Endothelial cell of umbilical vein (primary cell): ENCODE results near the gene SFXN3. TPM values are rescaled to one million over a fixed set of nuclear protein-coding genes. Genes with fewer than 3 reads are reported as not detected.

Experiments used
- BruUV-seq: library from RNA; stranded (reverse); fragments of 400-500 nt; replicated peaks from 2 replicates; lab custom pipeline; 2021; lab: Mats Ljungman, UMichigan
- CTCF ChIA-PET: fragments of 300-600, 350-600 bp; sonication (Branson Sonifier 250); formaldehyde crosslinking; loops from one replicate; lab custom pipeline; 2021; ENCODE audit warnings: antibody characterized with exemption, inconsistent platforms; lab: Charles Lee
- POLR2A ChIA-PET: fragments of 300-600, 350-600 bp; sonication (Branson Sonifier 250); formaldehyde crosslinking; loops from one replicate; lab custom pipeline; 2021; ENCODE audit warnings: antibody characterized with exemption, inconsistent platforms; lab: Charles Lee
- DNase-seq: peaks from one replicate; pipeline ENCODE4 v3.0.0-alpha.2; 2011; ENCODE audit warnings: low read depth, low spot score
- FAIRE-seq: peaks from 2 replicates; lab custom pipeline; 2011; peaks lifted over from hg19 to GRCh38; lab: Jason Lieb, UNC
- H2AFZ ChIP-seq: 2 replicates; pipeline ENCODE4 v1.6.0; 2012; ENCODE audit warnings: low read depth, low read length, control low read depth, inconsistent platforms
- H3K27ac ChIP-seq: 2 replicates; pipeline ENCODE4 v1.5.1; 2011; ENCODE audit warnings: low read depth, mild to moderate bottlenecking, control low read depth, low read length, moderate library complexity; ENCODE audit not compliant: insufficient read depth
- H3K27me3 ChIP-seq, 2 experiments: 2 replicates each; pipeline versions ENCODE4 v1.6.0 to v1.6.1; 2011; ENCODE audit warnings: low read length in 2 of 2, mixed read lengths in 1 of 2; ENCODE audit not compliant: control insufficient read depth in 2 of 2, insufficient read depth in 2 of 2
- H3K36me3 ChIP-seq, 2 experiments: 2 replicates in 1 of 2; 3 replicates in 1 of 2; pipeline ENCODE4 v1.5.1; 2011; ENCODE audit warnings: low read length in 2 of 2, mild to moderate bottlenecking in 1 of 2, moderate library complexity in 1 of 2; ENCODE audit not compliant: control insufficient read depth in 2 of 2, insufficient read depth in 2 of 2; ENCODE audit errors: extremely low read depth in 1 of 2
- H3K4me1 ChIP-seq: 3 replicates; pipeline ENCODE4 v1.5.1; 2011; ENCODE audit warnings: mild to moderate bottlenecking, low read length; ENCODE audit not compliant: control insufficient read depth, insufficient read depth; ENCODE audit errors: extremely low read depth
- H3K4me2 ChIP-seq: 2 replicates; pipeline ENCODE4 v1.6.1; 2011; ENCODE audit warnings: low read length, control low read depth, mixed read lengths; ENCODE audit not compliant: insufficient read depth
- H3K4me3 ChIP-seq, 3 experiments: fragments of 200-600 bp in 1 of 3; sonication (generic), shearing (Covaris generic) in 1 of 3; replicated peaks in 1 of 3; 2 replicates each; pipeline ENCODE4 v1.5.1; 2011 to 2016; ENCODE audit warnings: control low read depth in 3 of 3, low read length in 3 of 3, mild to moderate bottlenecking in 2 of 3, inconsistent platforms in 1 of 3, low read depth in 1 of 3, moderate library complexity in 1 of 3; ENCODE audit not compliant: insufficient read depth in 1 of 3
- H3K79me2 ChIP-seq: 2 replicates; pipeline ENCODE4 v1.6.0; 2012; ENCODE audit warnings: low read length, inconsistent platforms; ENCODE audit not compliant: control insufficient read depth, insufficient read depth
- H3K9ac ChIP-seq: replicated peaks from 2 replicates; pipeline ENCODE3; 2011; ENCODE audit warnings: low read length, control low read depth; ENCODE audit not compliant: insufficient read depth; ENCODE audit errors: extremely low read depth
- H3K9me1 ChIP-seq: replicated peaks from 3 replicates; pipeline ENCODE4 v1.6.0; 2011; ENCODE audit warnings: mild to moderate bottlenecking, low read length; ENCODE audit not compliant: control insufficient read depth, insufficient read depth; ENCODE audit errors: extremely low read depth
- H3K9me3 ChIP-seq: replicated peaks from 2 replicates; pipeline ENCODE4 v1.5.1; 2012; ENCODE audit warnings: low read length, inconsistent platforms; ENCODE audit not compliant: control insufficient read depth, insufficient read depth
- H4K20me1 ChIP-seq: replicated peaks from 2 replicates; pipeline ENCODE3; 2011; ENCODE audit warnings: mild to moderate bottlenecking, low read length; ENCODE audit not compliant: control insufficient read depth, insufficient read depth; ENCODE audit errors: extremely low read depth
- EZH2 ChIP-seq: IDR thresholded peaks from 2 replicates; pipeline ENCODE4 v1.6.1; 2012; ENCODE audit warnings: borderline replicate concordance, low read depth, mild to moderate bottlenecking, moderate library complexity, low read length, inconsistent platforms; ENCODE audit not compliant: severe bottlenecking
- FOS ChIP-seq: IDR thresholded peaks from 2 replicates; pipeline ENCODE4 v1.6.1; 2011; ENCODE audit warnings: mild to moderate bottlenecking, low read length, moderate library complexity, borderline replicate concordance; ENCODE audit not compliant: insufficient read depth
- GATA2 ChIP-seq: IDR thresholded peaks from 2 replicates; pipeline ENCODE4 v1.7.0; 2011; ENCODE audit warnings: low read depth, mild to moderate bottlenecking, moderate library complexity, mixed read lengths, low read length; ENCODE audit not compliant: insufficient read length, insufficient read depth
- JUN ChIP-seq: IDR thresholded peaks from 2 replicates; pipeline ENCODE4 v1.6.1; 2011; ENCODE audit warnings: borderline replicate concordance, low read depth; ENCODE audit not compliant: insufficient read length, insufficient read depth
- MYC ChIP-seq: IDR thresholded peaks from one replicate; pipeline ENCODE4 v1.6.1; 2011; ENCODE audit warnings: mild to moderate bottlenecking, low read depth, low read length
- POLR2A ChIP-seq: IDR thresholded peaks from 2 replicates; pipeline ENCODE4 v1.6.1; 2012; ENCODE audit warnings: low read depth, mild to moderate bottlenecking, control low read depth, low read length
- POLR2AphosphoS5 ChIP-seq: IDR thresholded peaks from 2 replicates; pipeline ENCODE4 v1.6.1; 2012; ENCODE audit warnings: low read depth, mild to moderate bottlenecking, control low read depth, low read length, moderate library complexity; ENCODE audit not compliant: insufficient read depth
- dilution Hi-C: fragments of 300-500 bp; cut with MboI; formaldehyde crosslinking; loops from one replicate; pipeline ENCODE4 v1.15.0; 2019; ENCODE audit warnings: low sequenced_read_pairs; ENCODE audit not compliant: extremely low pct_ligation_motif_present
- intact Hi-C: fragments of 100-400 bp; cut with micrococcal nuclease; formaldehyde crosslinking; loops from one replicate; pipeline ENCODE4 v1.10.0; 2022
- polyA plus RNA-seq, 4 experiments: library from polyadenylated mRNA; depleted of rRNA in 3 of 4; stranded (reverse) in 3 of 4; unstranded in 1 of 4; fragments of >200 nt; gene quantifications; 2 replicates each; pipeline versions ENCODE4 v1.2.1 to v1.2.3, GENCODE V29; 2011 to 2012; ENCODE audit warnings: missing spikeins in 1 of 4
- total RNA-seq: library from RNA; stranded (reverse); gene quantifications from 2 replicates; pipeline ENCODE4 v1.2.3, GENCODE V29; 2021
- TF ChIP-seq, protein P1 (sequence below): IDR thresholded peaks from 2 replicates; pipeline ENCODE4 v1.6.1; 2011; ENCODE audit not compliant: insufficient read depth, insufficient read length
- TF ChIP-seq, protein P2 (sequence below), 2 donors: IDR thresholded peaks; 1 replicate in 1 of 2; 2 replicates in 1 of 2; pipeline ENCODE4 v1.5.1; 2011; ENCODE audit warnings: low read length in 2 of 2, mild to moderate bottlenecking in 2 of 2, moderate library complexity in 2 of 2, control low read depth in 1 of 2, inconsistent platforms in 1 of 2, low read depth in 1 of 2; ENCODE audit not compliant: insufficient read depth in 1 of 2; ENCODE audit errors: extremely low read depth in 1 of 2

SFXN3 gene
- total and polyA plus RNA-seq, 2 donors (not counting 3 experiments of a cell fraction or from before 2014, with no cell fraction given) = 83.1 to 117 TPM

DNA sequence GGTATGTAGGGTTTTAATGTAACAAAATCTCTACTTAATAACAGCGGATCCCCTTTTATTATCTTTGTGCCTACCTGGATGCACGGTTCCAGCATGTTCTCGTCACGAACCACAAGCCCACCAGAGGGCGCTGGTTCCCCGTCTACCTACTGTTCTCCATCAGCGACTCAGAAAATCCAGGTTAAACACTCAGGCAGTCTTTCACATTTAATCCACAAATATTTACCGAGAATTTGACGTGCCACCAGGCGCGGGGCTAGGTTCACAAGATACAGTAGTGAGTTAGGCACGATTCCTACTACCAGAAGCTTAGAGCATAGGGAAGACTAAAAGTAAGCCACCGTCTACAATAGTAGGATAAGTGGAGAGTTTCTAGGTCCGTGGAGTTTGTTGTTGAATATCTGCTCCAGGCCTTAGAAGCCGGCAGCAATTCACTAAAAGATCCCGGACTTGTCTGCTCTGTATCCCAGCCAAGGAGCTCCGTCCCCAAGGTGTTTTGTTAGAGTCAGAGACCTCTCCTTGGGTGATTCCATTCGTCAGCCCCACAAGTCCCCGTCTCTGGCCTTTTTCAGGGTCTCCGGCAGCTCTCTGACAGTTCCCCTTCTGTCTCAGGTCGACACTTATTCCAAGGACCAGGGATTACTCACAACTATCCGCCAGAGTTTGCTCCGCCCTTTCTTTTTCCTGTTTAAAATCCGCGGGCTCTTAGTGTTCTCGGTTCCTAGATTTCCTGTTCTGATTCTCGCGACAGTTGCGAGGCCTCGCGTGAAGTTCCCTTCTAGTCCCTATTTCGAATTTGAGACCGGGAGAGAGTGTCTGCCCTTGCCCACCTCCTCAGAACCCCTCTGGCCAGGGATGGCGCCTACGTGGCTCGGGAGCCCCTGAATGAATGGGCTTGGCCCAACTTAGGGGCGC, 29.3 kb downstream of the SFXN3 start:
- Histone ChIP-seq H3K36me3 (no peaks in the 10 kb centered on the region), H3K9me3 (no peaks in the 10 kb centered on the region), H3K4me2 (peak overlapping the region; percentile 97), H4K20me1 (no peaks in the 10 kb centered on the region), H2AFZ (peak overlapping the region; percentile 100), H3K9ac (peak overlapping the region; percentile 100), H3K27me3 (no peaks in the 10 kb centered on the region), H3K9me1 (no peaks in the 10 kb centered on the region), H3K4me1 (peaks cover 36% of the 10 kb centered on the region), H3K79me2 (no peaks in the 10 kb centered on the region), H3K27ac (peak overlapping the region; percentile 99), H3K4me3 (peak overlapping the region; percentile 89 to 97 (median 96))
- POLR2A ChIA-PET = interaction anchor here (0.9 kb wide), 2 partner anchors 9 to 82 kb away, joined by 3 read pairs; no protein-coding TSS in a partner anchor
- CTCF ChIA-PET = interaction anchor here (0.7 to 13.1 kb wide), 11 partner anchors 9 to 82 kb away, joined by 3 to 290 read pairs (median 4); no protein-coding TSS in a partner anchor
- intact Hi-C loops = loop anchor here (1.0 to 2.0 kb wide), 3 partner anchors 8 to 82 kb away; partner anchors contain the start of gene LZTS2
- peak; percentile 94 for DNase-seq
- dilution Hi-C loops = no loop called here
- BruUV-seq = TSS peak; percentile 88
- TF ChIP-seq, protein P1, sequence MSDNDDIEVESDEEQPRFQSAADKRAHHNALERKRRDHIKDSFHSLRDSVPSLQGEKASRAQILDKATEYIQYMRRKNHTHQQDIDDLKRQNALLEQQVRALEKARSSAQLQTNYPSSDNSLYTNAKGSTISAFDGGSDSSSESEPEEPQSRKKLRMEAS = no peak
- no peak for TF ChIP-seq GATA2
- TF ChIP-seq POLR2AphosphoS5 = peak; percentile 33
- TF ChIP-seq, protein P2, sequence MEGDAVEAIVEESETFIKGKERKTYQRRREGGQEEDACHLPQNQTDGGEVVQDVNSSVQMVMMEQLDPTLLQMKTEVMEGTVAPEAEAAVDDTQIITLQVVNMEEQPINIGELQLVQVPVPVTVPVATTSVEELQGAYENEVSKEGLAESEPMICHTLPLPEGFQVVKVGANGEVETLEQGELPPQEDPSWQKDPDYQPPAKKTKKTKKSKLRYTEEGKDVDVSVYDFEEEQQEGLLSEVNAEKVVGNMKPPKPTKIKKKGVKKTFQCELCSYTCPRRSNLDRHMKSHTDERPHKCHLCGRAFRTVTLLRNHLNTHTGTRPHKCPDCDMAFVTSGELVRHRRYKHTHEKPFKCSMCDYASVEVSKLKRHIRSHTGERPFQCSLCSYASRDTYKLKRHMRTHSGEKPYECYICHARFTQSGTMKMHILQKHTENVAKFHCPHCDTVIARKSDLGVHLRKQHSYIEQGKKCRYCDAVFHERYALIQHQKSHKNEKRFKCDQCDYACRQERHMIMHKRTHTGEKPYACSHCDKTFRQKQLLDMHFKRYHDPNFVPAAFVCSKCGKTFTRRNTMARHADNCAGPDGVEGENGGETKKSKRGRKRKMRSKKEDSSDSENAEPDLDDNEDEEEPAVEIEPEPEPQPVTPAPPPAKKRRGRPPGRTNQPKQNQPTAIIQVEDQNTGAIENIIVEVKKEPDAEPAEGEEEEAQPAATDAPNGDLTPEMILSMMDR (IDR thresholded peaks at IDR 0.05; ENCODE audit: extremely low read depth in 1 of 2, insufficient read depth in 1 of 2, low read depth in 1 of 2, low read length in 2 of 2) = peak; percentile 89
- no peak for TF ChIP-seq EZH2
- TF ChIP-seq POLR2A = peak; percentile 8
- TF ChIP-seq FOS = no peak
- no peak for TF ChIP-seq JUN
- no peak for TF ChIP-seq MYC
- FAIRE-seq = peak; percentile 96
